Keratinocyte (primary cell): ENCODE results near the gene ZNF664. TPM values are rescaled to one million over a fixed set of nuclear protein-coding genes. Genes with fewer than 3 reads are reported as not detected.

Experiments used
- DNase-seq: peaks from one replicate; pipeline ENCODE4 v3.0.0-alpha.2; 2011; ENCODE audit warnings: low read depth, missing footprints, low spot score
- FAIRE-seq: peaks from 2 replicates; lab custom pipeline; 2011; peaks lifted over from hg19 to GRCh38; lab: Jason Lieb, UNC
- H2AFZ ChIP-seq: 2 replicates; pipeline ENCODE4 v1.6.0; 2012; ENCODE audit warnings: low read length, control low read depth, inconsistent platforms; ENCODE audit not compliant: control insufficient read depth
- H3K27ac ChIP-seq: 2 replicates; pipeline ENCODE4 v1.5.1; 2011; ENCODE audit warnings: low read length; ENCODE audit not compliant: control insufficient read depth, insufficient read depth
- H3K27me3 ChIP-seq: 3 replicates; pipeline ENCODE4 v1.6.0; 2011; ENCODE audit warnings: low read length; ENCODE audit not compliant: control insufficient read depth, insufficient read depth; ENCODE audit errors: extremely low read depth
- H3K36me3 ChIP-seq, 2 experiments: 2 replicates in 1 of 2; 3 replicates in 1 of 2; pipeline ENCODE4 v1.5.1; 2011; ENCODE audit warnings: low read length in 2 of 2, mild to moderate bottlenecking in 1 of 2; ENCODE audit not compliant: control insufficient read depth in 2 of 2, insufficient read depth in 2 of 2; ENCODE audit errors: extremely low read depth in 1 of 2
- H3K4me1 ChIP-seq: 3 replicates; pipeline ENCODE4 v1.5.1; 2011; ENCODE audit warnings: low read length; ENCODE audit not compliant: control insufficient read depth, insufficient read depth; ENCODE audit errors: extremely low read depth
- H3K4me2 ChIP-seq: 3 replicates; pipeline ENCODE4 v1.6.0; 2011; ENCODE audit warnings: low read depth, low read length; ENCODE audit not compliant: control insufficient read depth, insufficient read depth; ENCODE audit errors: extremely low read depth
- H3K4me3 ChIP-seq, 3 experiments: fragments of 200-600 bp in 1 of 3; sonication (generic) in 1 of 3; 2 replicates in 2 of 3; 3 replicates in 1 of 3; pipeline ENCODE4 v1.5.1; 2011 to 2016; ENCODE audit warnings: low read length in 3 of 3, mild to moderate bottlenecking in 3 of 3, control low read depth in 2 of 3, inconsistent platforms in 1 of 3, low read depth in 1 of 3, mixed read lengths in 1 of 3, mixed run types in 1 of 3, moderate library complexity in 1 of 3; ENCODE audit not compliant: control insufficient read depth in 2 of 3, insufficient read depth in 2 of 3; ENCODE audit errors: extremely low read depth in 1 of 3
- H3K79me2 ChIP-seq: 2 replicates; pipeline ENCODE4 v1.6.0; 2012; ENCODE audit warnings: low read length; ENCODE audit not compliant: control insufficient read depth, insufficient read depth
- H3K9ac ChIP-seq: 3 replicates; pipeline ENCODE4 v1.6.0; 2011; ENCODE audit warnings: low read length; ENCODE audit not compliant: control insufficient read depth, insufficient read depth; ENCODE audit errors: extremely low read depth
- H3K9me1 ChIP-seq: 3 replicates; pipeline ENCODE4 v1.6.0; 2011; ENCODE audit warnings: low read length; ENCODE audit not compliant: control insufficient read depth, insufficient read depth; ENCODE audit errors: extremely low read depth
- H3K9me3 ChIP-seq: 2 replicates; pipeline ENCODE4 v1.5.1; 2012; ENCODE audit warnings: low read depth, low read length; ENCODE audit not compliant: control insufficient read depth
- H4K20me1 ChIP-seq: 3 replicates; pipeline ENCODE4 v1.6.0; 2011; ENCODE audit warnings: low read length; ENCODE audit not compliant: control insufficient read depth, insufficient read depth; ENCODE audit errors: extremely low read depth
- EZH2 ChIP-seq: IDR thresholded peaks from one replicate; pipeline ENCODE4 v1.6.1; 2012; ENCODE audit warnings: inconsistent platforms, mild to moderate bottlenecking, low read length, moderate library complexity
- dilution Hi-C: fragments of 300-500 bp; cut with MboI; formaldehyde crosslinking; loops from one replicate; pipeline ENCODE4 v1.7.0; 2020; ENCODE audit warnings: low sequenced_read_pairs; ENCODE audit not compliant: extremely low pct_ligation_motif_present
- polyA plus RNA-seq, 5 experiments: library from polyadenylated mRNA; depleted of rRNA in 3 of 5; stranded (reverse) in 3 of 5; stranded (forward) in 1 of 5; unstranded in 1 of 5; fragments of >200 nt; gene quantifications; 1 replicate in 1 of 5; 2 replicates in 3 of 5; 3 replicates in 1 of 5; pipeline versions ENCODE4 v1.2.1 to v1.2.3, GENCODE V29; 2011 to 2012; ENCODE audit warnings: missing spikeins in 2 of 5, low read depth in 1 of 5, low replicate concordance in 1 of 5
- TF ChIP-seq, protein P1 (sequence below), 3 experiments: IDR thresholded peaks in 1 of 3; conservative IDR thresholded peaks in 1 of 3; optimal IDR thresholded peaks in 1 of 3; 2 replicates in 2 of 3; 3 replicates in 1 of 3; pipeline versions ENCODE3 to v1.5.1; 2011; ENCODE audit warnings: low read length in 3 of 3, mild to moderate bottlenecking in 3 of 3, moderate library complexity in 2 of 3, control low read depth in 1 of 3, inconsistent platforms in 1 of 3; ENCODE audit not compliant: insufficient read depth in 2 of 3; ENCODE audit errors: extremely low read depth in 1 of 3

Gene ZNF664
- polyA plus RNA-seq, 1 donor (not counting 4 experiments of a cell fraction or from before 2014, with no cell fraction given): 48.7 TPM

DNA sequence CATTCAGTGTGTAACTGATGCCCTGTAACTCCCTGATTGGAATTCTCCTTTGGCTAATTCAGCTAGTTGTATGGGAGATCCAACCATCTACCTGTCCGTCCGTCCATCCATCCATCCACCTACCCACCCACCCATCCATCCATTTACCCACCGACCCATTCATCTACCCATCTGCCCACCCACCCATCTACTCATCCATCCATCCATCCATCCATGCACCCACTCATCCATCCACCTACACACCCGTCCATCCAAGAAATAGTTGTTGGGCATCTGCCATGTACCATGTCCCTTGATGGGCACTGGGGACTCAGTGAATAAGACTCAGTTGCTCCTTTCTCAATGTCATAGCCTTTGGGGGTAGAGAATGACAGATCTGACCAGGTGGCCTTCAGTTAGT lies 48.5 kb upstream of the ZNF664 start:
- Histone ChIP-seq H3K27me3 (peaks cover 9% of the 10 kb centered on the region), H3K4me2 (no peak overlapping the region)
- dilution Hi-C loops: no loop called here

DNA sequence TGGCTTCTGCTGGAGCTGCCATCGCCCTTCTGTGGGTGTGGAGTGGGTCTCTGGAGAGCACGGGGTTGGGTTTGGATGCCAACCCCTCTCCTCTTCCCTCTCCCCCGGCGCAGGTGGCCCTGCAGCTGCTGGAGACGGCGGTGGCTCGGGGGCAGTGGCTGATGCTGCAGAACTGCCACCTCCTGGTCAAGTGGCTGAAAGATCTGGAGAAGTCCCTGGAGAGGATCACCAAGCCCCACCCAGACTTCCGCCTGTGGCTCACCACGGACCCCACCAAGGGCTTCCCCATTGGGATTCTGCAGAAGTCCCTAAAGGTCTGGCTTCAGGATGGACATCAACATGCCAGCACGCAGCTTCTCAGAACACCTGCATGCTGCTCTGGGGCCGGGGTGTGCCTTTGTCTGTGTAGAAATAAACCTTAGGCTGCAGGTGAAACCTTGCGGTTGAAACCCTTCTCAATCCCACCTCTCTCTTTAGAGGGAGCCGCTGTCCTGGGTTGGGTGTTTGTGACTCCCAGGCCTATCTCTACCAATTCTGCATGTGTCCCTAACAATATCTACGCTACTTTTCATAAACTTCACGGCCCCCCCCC lies 44.6 kb upstream of the ZNF664 start:
- no peak overlapping the region for H3K27ac ChIP-seq
- dilution Hi-C loops: no loop called here
- H3K4me2 ChIP-seq: no peak overlapping the region
- H3K79me2 ChIP-seq: no peaks in the 10 kb centered on the region
- H3K9ac ChIP-seq: no peak overlapping the region
- FAIRE-seq: no peak
- H3K4me3 ChIP-seq: no peak overlapping the region
- no peaks in the 10 kb centered on the region for H3K9me3 ChIP-seq
- no peaks in the 10 kb centered on the region for H4K20me1 ChIP-seq
- no peaks in the 10 kb centered on the region for H3K4me1 ChIP-seq
- H3K9me1 ChIP-seq: no peaks in the 10 kb centered on the region
- no peak for DNase-seq
- no peak overlapping the region for H2AFZ ChIP-seq
- H3K27me3 ChIP-seq: peaks cover 15% of the 10 kb centered on the region
- TF ChIP-seq, protein P1, sequence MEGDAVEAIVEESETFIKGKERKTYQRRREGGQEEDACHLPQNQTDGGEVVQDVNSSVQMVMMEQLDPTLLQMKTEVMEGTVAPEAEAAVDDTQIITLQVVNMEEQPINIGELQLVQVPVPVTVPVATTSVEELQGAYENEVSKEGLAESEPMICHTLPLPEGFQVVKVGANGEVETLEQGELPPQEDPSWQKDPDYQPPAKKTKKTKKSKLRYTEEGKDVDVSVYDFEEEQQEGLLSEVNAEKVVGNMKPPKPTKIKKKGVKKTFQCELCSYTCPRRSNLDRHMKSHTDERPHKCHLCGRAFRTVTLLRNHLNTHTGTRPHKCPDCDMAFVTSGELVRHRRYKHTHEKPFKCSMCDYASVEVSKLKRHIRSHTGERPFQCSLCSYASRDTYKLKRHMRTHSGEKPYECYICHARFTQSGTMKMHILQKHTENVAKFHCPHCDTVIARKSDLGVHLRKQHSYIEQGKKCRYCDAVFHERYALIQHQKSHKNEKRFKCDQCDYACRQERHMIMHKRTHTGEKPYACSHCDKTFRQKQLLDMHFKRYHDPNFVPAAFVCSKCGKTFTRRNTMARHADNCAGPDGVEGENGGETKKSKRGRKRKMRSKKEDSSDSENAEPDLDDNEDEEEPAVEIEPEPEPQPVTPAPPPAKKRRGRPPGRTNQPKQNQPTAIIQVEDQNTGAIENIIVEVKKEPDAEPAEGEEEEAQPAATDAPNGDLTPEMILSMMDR (optimal IDR thresholded peaks at IDR 0.05 in 1 of 3, IDR thresholded peaks at IDR 0.05 in 1 of 3, conservative IDR thresholded peaks at IDR 0.05 in 1 of 3; ENCODE audit: extremely low read depth in 1 of 3, insufficient read depth in 2 of 3, low read length in 3 of 3): no peak
- TF ChIP-seq EZH2: no peak
- H3K36me3 ChIP-seq: no peaks in the 10 kb centered on the region

More for the DNA sequence above, 48.5 kb upstream of the ZNF664 start:
- H3K4me3 ChIP-seq: no peak overlapping the region
- no peaks in the 10 kb centered on the region for H3K4me1 ChIP-seq
- H3K9me3 ChIP-seq: no peaks in the 10 kb centered on the region
- TF ChIP-seq, protein P1 (optimal IDR thresholded peaks at IDR 0.05 in 1 of 3, IDR thresholded peaks at IDR 0.05 in 1 of 3, conservative IDR thresholded peaks at IDR 0.05 in 1 of 3; ENCODE audit: extremely low read depth in 1 of 3, insufficient read depth in 2 of 3, low read length in 3 of 3): no peak
- no peak for TF ChIP-seq EZH2
- no peaks in the 10 kb centered on the region for H3K79me2 ChIP-seq
- H4K20me1 ChIP-seq: no peaks in the 10 kb centered on the region
- H2AFZ ChIP-seq: no peak overlapping the region
- H3K9ac ChIP-seq: no peak overlapping the region
- H3K9me1 ChIP-seq: no peaks in the 10 kb centered on the region
- DNase-seq: no peak
- no peaks in the 10 kb centered on the region for H3K36me3 ChIP-seq
- no peak for FAIRE-seq
- no peak overlapping the region for H3K27ac ChIP-seq
